OCI-LY3 (cell line): ENCODE data around the gene WFDC12.

Source experiments
- CTCF ChIP-seq: fragments of 200-600, 300-600 bp; sonication (generic); IDR thresholded peaks from 2 replicates; pipeline ENCODE4 v1.5.1; 2014; ENCODE audit warnings: antibody characterized with exemption, low read length, low read depth
- EZH2phosphoT487 ChIP-seq: fragments of 200-600 bp; shearing (Covaris generic); IDR thresholded peaks from 2 replicates; pipeline ENCODE4 v1.6.1; 2018; ENCODE audit warnings: antibody characterized with exemption, mixed run types, low read depth

DNA sequence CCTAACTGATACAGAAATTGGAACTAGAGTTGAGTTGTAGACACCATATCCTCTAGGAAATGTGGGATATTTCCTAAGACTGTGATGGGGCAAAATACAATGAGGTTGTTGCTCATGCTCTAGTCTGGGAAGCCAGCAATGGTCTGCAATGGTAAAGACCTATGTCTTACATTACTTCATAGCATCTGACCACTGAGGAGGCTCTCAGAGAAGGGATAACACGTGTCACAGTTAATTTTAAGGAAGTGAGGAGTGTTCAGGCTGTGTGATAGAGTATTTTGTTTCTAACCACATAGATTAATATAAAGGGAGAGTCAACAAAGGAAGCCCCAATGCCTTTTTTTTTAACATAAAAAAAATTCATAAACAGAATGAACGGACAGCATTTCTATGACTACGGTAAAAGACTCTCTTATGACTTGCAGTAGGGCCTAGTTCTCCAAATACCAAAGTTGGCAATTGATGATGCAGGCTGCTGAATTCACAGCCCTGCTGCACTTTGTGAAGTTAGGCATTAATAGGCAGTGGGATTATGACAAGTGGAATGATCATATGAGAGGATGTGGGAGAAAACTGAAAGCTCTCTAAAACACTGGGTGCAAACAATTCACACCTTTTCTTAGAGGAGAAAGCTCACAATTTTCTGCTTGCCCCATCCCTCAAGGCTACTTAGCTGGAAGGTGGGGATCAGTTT is 37.0 kb downstream of the WFDC12 start:
- TF ChIP-seq CTCF (no peak), EZH2phosphoT487 (no peak)
